H1 (cell line): ENCODE results near the gene CKMT1A. TPM values are rescaled to one million over a fixed set of nuclear protein-coding genes. Genes with fewer than 3 reads are reported as not detected.

Source experiments
- CTCF ChIA-PET: fragments of 300-600 bp; sonication (Branson Sonifier 250); formaldehyde crosslinking; loops from one replicate; lab custom pipeline; 2021; ENCODE audit not compliant: partially characterized antibody; lab: Charles Lee
- POLR2A ChIA-PET: fragments of 300-600 bp; sonication (Branson Sonifier 250); formaldehyde crosslinking; loops from one replicate; lab custom pipeline; 2021; ENCODE audit warnings: inconsistent platforms; ENCODE audit not compliant: partially characterized antibody; lab: Charles Lee
- DNase-seq, 2 experiments: peaks; one replicate each; pipeline versions ENCODE4 v3.0.0 to v3.0.0-alpha.2; 2010 to 2022; ENCODE audit warnings: low spot score in 2 of 2, low read depth in 1 of 2, mixed read lengths in 1 of 2
- FAIRE-seq: peaks from 2 replicates; lab custom pipeline; 2011; peaks lifted over from hg19 to GRCh38; lab: Jason Lieb, UNC
- H2AFZ ChIP-seq: 2 replicates; pipeline ENCODE4 v1.8.1; 2012; ENCODE audit warnings: low read length, inconsistent platforms
- H2AK5ac ChIP-seq: 2 replicates; pipeline ENCODE4 v1.6.1; 2013; ENCODE audit warnings: low read depth, low read length
- H2BK120ac ChIP-seq: replicated peaks from 2 replicates; pipeline ENCODE3; 2013; ENCODE audit warnings: low read depth, low read length, inconsistent platforms
- H2BK12ac ChIP-seq: 2 replicates; pipeline ENCODE4 v1.6.1; 2013; ENCODE audit warnings: low read depth, low read length
- H2BK15ac ChIP-seq: 2 replicates; pipeline ENCODE4 v1.6.1; 2013; ENCODE audit warnings: low read length
- H2BK20ac ChIP-seq: 2 replicates; pipeline ENCODE4 v1.6.1; 2013; ENCODE audit warnings: low read length
- H2BK5ac ChIP-seq: 2 replicates; pipeline ENCODE4 v1.6.1; 2013; ENCODE audit warnings: low read depth, low read length
- H3K14ac ChIP-seq: 2 replicates; pipeline ENCODE4 v1.6.1; 2013; ENCODE audit warnings: inconsistent platforms; ENCODE audit not compliant: insufficient read length
- H3K18ac ChIP-seq: 2 replicates; pipeline ENCODE4 v1.6.1; 2013; ENCODE audit warnings: low read length; ENCODE audit errors: extremely low read depth
- H3K23ac ChIP-seq: 2 replicates; pipeline ENCODE4 v1.6.1; 2013; ENCODE audit warnings: inconsistent platforms; ENCODE audit not compliant: insufficient read length
- H3K23me2 ChIP-seq: 2 replicates; pipeline ENCODE4 v1.6.1; 2013; ENCODE audit warnings: low read depth, low read length
- H3K27ac ChIP-seq: 2 replicates; pipeline ENCODE4 v1.6.1; 2011; ENCODE audit warnings: low read depth, low read length, inconsistent platforms
- H3K27me3 ChIP-seq, 4 experiments: replicated peaks in 1 of 4; 1 replicate in 1 of 4; 2 replicates in 3 of 4; pipeline versions ENCODE4 v1.6.1 to v1.8.1; 2011 to 2013; ENCODE audit warnings: low read length in 3 of 4, mild to moderate bottlenecking in 3 of 4, inconsistent platforms in 2 of 4, mixed read lengths in 2 of 4, moderate library complexity in 1 of 4; ENCODE audit not compliant: control insufficient read depth in 3 of 4, insufficient read depth in 3 of 4; ENCODE audit errors: extremely low read depth in 1 of 4
- H3K36me3 ChIP-seq, 4 experiments: 2 replicates each; pipeline versions ENCODE4 v1.6.1 to v1.8.1; 2011 to 2013; ENCODE audit warnings: mild to moderate bottlenecking in 4 of 4, low read length in 3 of 4, moderate library complexity in 2 of 4, control low read depth in 1 of 4, inconsistent platforms in 1 of 4; ENCODE audit not compliant: insufficient read depth in 4 of 4, control insufficient read depth in 2 of 4
- H3K4ac ChIP-seq: replicated peaks from 2 replicates; pipeline ENCODE3; 2013; ENCODE audit warnings: low read length, low read depth, mixed read lengths, inconsistent platforms; ENCODE audit not compliant: insufficient read length
- H3K4me1 ChIP-seq, 4 experiments: replicated peaks in 1 of 4; 1 replicate in 1 of 4; 2 replicates in 3 of 4; pipeline versions ENCODE4 v1.6.1 to v1.8.1; 2011 to 2013; ENCODE audit warnings: low read length in 3 of 4, inconsistent platforms in 2 of 4, mixed read lengths in 1 of 4; ENCODE audit not compliant: insufficient read depth in 4 of 4, control insufficient read depth in 3 of 4
- H3K4me2 ChIP-seq, 2 experiments: 2 replicates each; pipeline versions ENCODE4 v1.6.1 to v1.8.1; 2011 to 2013; ENCODE audit warnings: low read depth in 2 of 2, low read length in 2 of 2, control low read depth in 1 of 2, inconsistent platforms in 1 of 2, mild to moderate bottlenecking in 1 of 2; ENCODE audit not compliant: insufficient read depth in 1 of 2
- H3K4me3 ChIP-seq, 4 experiments: fragments of 200-600, 300-600 bp in 1 of 4; sonication (generic), shearing (Covaris generic), sonication (Bioruptor Twin) in 1 of 4; 2 replicates each; pipeline versions ENCODE4 v1.5.1 to v1.8.1; 2011 to 2016; ENCODE audit warnings: low read length in 4 of 4, low read depth in 3 of 4, control low read depth in 2 of 4, inconsistent platforms in 2 of 4, mild to moderate bottlenecking in 2 of 4, mixed read lengths in 1 of 4, moderate library complexity in 1 of 4; ENCODE audit not compliant: insufficient read depth in 2 of 4; ENCODE audit errors: extremely low read depth in 1 of 4
- H3K56ac ChIP-seq: replicated peaks from 2 replicates; pipeline ENCODE3; 2013; ENCODE audit warnings: low read depth, mild to moderate bottlenecking, mixed read lengths, low read length, inconsistent platforms; ENCODE audit not compliant: insufficient read length
- H3K79me1 ChIP-seq: 2 replicates; pipeline ENCODE4 v1.6.1; 2013; ENCODE audit warnings: low read depth, low read length, control low read depth
- H3K79me2 ChIP-seq, 2 experiments: 2 replicates each; pipeline versions ENCODE4 v1.6.1 to v1.8.1; 2012 to 2013; ENCODE audit warnings: low read length in 2 of 2, mild to moderate bottlenecking in 2 of 2, inconsistent platforms in 1 of 2; ENCODE audit not compliant: insufficient read depth in 2 of 2, control insufficient read depth in 1 of 2
- H3K9ac ChIP-seq, 4 experiments: replicated peaks in 1 of 4; 1 replicate in 1 of 4; 2 replicates in 3 of 4; pipeline versions ENCODE4 v1.6.1 to v1.8.1; 2011 to 2013; ENCODE audit warnings: low read depth in 3 of 4, low read length in 3 of 4, control low read depth in 2 of 4, mild to moderate bottlenecking in 2 of 4, moderate library complexity in 2 of 4, inconsistent platforms in 1 of 4; ENCODE audit errors: extremely low read depth in 1 of 4
- H3K9me3 ChIP-seq, 2 experiments: 2 replicates each; pipeline versions ENCODE4 v1.6.1 to v1.8.1; 2012 to 2013; ENCODE audit warnings: mild to moderate bottlenecking in 2 of 2, moderate library complexity in 2 of 2, control low read depth in 1 of 2, inconsistent platforms in 1 of 2, low read depth in 1 of 2, low read length in 1 of 2, mixed read lengths in 1 of 2; ENCODE audit not compliant: insufficient read depth in 2 of 2
- H4K20me1 ChIP-seq, 2 experiments: replicated peaks in 1 of 2; 2 replicates each; pipeline versions ENCODE3 to v1.8.1; 2011 to 2013; ENCODE audit warnings: inconsistent platforms in 2 of 2, low read length in 2 of 2, mild to moderate bottlenecking in 1 of 2; ENCODE audit not compliant: insufficient read depth in 2 of 2, control insufficient read depth in 1 of 2
- H4K5ac ChIP-seq: 2 replicates; pipeline ENCODE4 v1.6.1; 2013; ENCODE audit warnings: low read length, low read depth, mixed read lengths, inconsistent platforms; ENCODE audit not compliant: insufficient read length
- H4K8ac ChIP-seq: 2 replicates; pipeline ENCODE4 v1.8.0; 2013; ENCODE audit warnings: mild to moderate bottlenecking, moderate library complexity, low read length, inconsistent platforms; ENCODE audit not compliant: insufficient read depth; ENCODE audit errors: extremely low read depth
- H4K91ac ChIP-seq: replicated peaks from 2 replicates; pipeline ENCODE3; 2013; ENCODE audit warnings: low read length, mixed read lengths, inconsistent platforms; ENCODE audit not compliant: insufficient read length
- MAFK ChIP-seq: IDR thresholded peaks from 2 replicates; pipeline ENCODE4 v1.6.1; 2012; ENCODE audit warnings: low read depth, mild to moderate bottlenecking, improper control_type of control experiment, low read length
- NRF1 ChIP-seq: IDR thresholded peaks from 2 replicates; pipeline ENCODE4 v1.6.1; 2011; ENCODE audit warnings: mild to moderate bottlenecking, low read depth, low read length, improper control_type of control experiment
- WGBS, 2 experiments: shearing (Covaris generic) in 1 of 2; methylation state at CpG; one replicate each; pipeline versions ENCODE4 v1.1.6 to v1.1.7; 2013 to 2015; ENCODE audit warnings: low lambda C conversion rate in 2 of 2, mixed read lengths in 2 of 2, inconsistent platforms in 1 of 2, low coverage in 1 of 2, missing lambda C conversion rate in 1 of 2; ENCODE audit not compliant: insufficient replicate concordance in 2 of 2, insufficient coverage in 1 of 2, insufficient read length in 1 of 2; ENCODE audit errors: extremely low coverage in 1 of 2, missing lambda C conversion rate in 1 of 2; 5-methylcytosine and 5-hydroxymethylcytosine counted together
- polyA plus RNA-seq, 7 experiments: library from polyadenylated mRNA; depleted of rRNA in 3 of 7; stranded (reverse) in 5 of 7; unstranded in 2 of 7; fragments of >200 nt in 5 of 7; fragments of 200-250 nt in 2 of 7; gene quantifications; 1 replicate in 5 of 7; 2 replicates in 1 of 7; 4 replicates in 1 of 7; pipeline versions ENCODE4 v1.2.1 to v1.2.3, GENCODE V29; 2011 to 2013; ENCODE audit warnings: missing spikeins in 2 of 7, mixed read lengths in 2 of 7
- total RNA-seq: library from RNA; stranded (reverse); fragmentation: NEBNext Ultra II Directional; extraction: Animal tissue kit (Norgen Biotek cat#: 25700); gene quantifications from 2 replicates; pipeline ENCODE4 v1.2.1, GENCODE V29; 2021

Gene CKMT1A
- total and polyA plus RNA-seq, 2 of the 8 experiments (the other 6 are each of a cell fraction or from before 2014, with no cell fraction given), result 35.0 to 38.9 TPM

- Histone ChIP-seq H3K27me3 (no peaks in the 10 kb centered on the region), H3K9ac (no peak overlapping the region)
- TF ChIP-seq MAFK (no peak), NRF1 (no peak)
- TF ChIP-seq, all 59 proteins: peak for 0
- FAIRE-seq (no peak), DNase-seq (no peak)
- H3K4me2 ChIP-seq, result no peak overlapping the region
- H3K18ac ChIP-seq, result no peak overlapping the region
- no peaks in the 10 kb centered on the region for H3K79me2 ChIP-seq
- H3K14ac ChIP-seq, result no peak overlapping the region
- no peaks in the 10 kb centered on the region; a peak in 2 of 8 replicates for H3K36me3 ChIP-seq
- no peaks in the 10 kb centered on the region for H3K23me2 ChIP-seq
- H2BK5ac ChIP-seq, result no peak overlapping the region
- H2AFZ ChIP-seq, result no peak overlapping the region
- H4K91ac ChIP-seq, result no peak overlapping the region
- no peak overlapping the region for H2BK15ac ChIP-seq
- WGBS, 2 experiments, result 85% methylated on average over 7 of the region's 7 CpGs; no CpG with 5 or more reads in 1 of the 2 experiments
- H4K8ac ChIP-seq, result no peak overlapping the region
- H3K23ac ChIP-seq, result no peak overlapping the region
- no peak overlapping the region for H3K4me3 ChIP-seq
- no peaks in the 10 kb centered on the region for H4K20me1 ChIP-seq
- H4K5ac ChIP-seq, result no peak overlapping the region
- ChIA-PET POLR2A (no interaction called here), CTCF (interaction anchor here (0.6 to 0.8 kb wide), 2 partner anchors 69 to 960 kb away, joined by 3 to 4 read pairs; no protein-coding TSS in a partner anchor)
- no peak overlapping the region for H2BK20ac ChIP-seq
- H2AK5ac ChIP-seq, result no peak overlapping the region
- no peak overlapping the region for H3K4ac ChIP-seq
- no peak overlapping the region for H3K56ac ChIP-seq
- H3K9me3 ChIP-seq, result no peaks in the 10 kb centered on the region
- no peaks in the 10 kb centered on the region for H3K4me1 ChIP-seq
- no peaks in the 10 kb centered on the region for H3K79me1 ChIP-seq
- H3K27ac ChIP-seq, result no peak overlapping the region
- no peak overlapping the region for H2BK120ac ChIP-seq
- no peak overlapping the region for H2BK12ac ChIP-seq
Measured at GRCh38 chr15:43702174-43702573, 8.5 kb downstream of the CKMT1A start.
